ENCODE results near the gene PEX14. TPM values are rescaled to one million over a fixed set of nuclear protein-coding genes. Genes with fewer than 3 reads are reported as not detected.

PEX14 gene
- total RNA-seq, 1 donor from 2014 or later = 19.2 TPM

DNA sequence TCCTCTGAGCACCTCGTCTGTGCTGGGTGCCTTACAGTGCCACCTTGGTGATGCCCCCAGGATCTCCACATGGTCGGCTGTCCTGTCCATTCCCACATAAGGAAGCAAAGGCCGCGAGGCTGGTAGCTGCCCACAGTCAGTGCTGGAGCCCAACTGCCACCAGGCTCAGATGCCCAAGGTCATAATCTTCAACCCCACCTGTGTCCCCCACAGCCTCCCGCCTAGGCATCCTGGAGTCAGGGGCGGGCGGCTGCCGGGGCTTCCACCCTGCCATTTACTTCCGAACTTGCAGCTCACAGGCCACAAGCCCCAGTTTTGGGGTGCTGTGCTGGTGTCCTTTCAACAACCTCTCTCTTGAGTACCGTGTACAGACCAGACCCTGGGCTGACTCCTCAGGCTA, 195.4 kb downstream of the PEX14 start:
- no peak for DNase-seq (ENCODE audit: low read depth)
- H3K4me3 ChIP-seq (ENCODE audit: low read depth, low read length) = no peak overlapping the region
- TF ChIP-seq, protein P1, sequence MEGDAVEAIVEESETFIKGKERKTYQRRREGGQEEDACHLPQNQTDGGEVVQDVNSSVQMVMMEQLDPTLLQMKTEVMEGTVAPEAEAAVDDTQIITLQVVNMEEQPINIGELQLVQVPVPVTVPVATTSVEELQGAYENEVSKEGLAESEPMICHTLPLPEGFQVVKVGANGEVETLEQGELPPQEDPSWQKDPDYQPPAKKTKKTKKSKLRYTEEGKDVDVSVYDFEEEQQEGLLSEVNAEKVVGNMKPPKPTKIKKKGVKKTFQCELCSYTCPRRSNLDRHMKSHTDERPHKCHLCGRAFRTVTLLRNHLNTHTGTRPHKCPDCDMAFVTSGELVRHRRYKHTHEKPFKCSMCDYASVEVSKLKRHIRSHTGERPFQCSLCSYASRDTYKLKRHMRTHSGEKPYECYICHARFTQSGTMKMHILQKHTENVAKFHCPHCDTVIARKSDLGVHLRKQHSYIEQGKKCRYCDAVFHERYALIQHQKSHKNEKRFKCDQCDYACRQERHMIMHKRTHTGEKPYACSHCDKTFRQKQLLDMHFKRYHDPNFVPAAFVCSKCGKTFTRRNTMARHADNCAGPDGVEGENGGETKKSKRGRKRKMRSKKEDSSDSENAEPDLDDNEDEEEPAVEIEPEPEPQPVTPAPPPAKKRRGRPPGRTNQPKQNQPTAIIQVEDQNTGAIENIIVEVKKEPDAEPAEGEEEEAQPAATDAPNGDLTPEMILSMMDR (conservative IDR thresholded peaks at IDR 0.05; ENCODE audit: low read depth, low read length) = no peak

DNA sequence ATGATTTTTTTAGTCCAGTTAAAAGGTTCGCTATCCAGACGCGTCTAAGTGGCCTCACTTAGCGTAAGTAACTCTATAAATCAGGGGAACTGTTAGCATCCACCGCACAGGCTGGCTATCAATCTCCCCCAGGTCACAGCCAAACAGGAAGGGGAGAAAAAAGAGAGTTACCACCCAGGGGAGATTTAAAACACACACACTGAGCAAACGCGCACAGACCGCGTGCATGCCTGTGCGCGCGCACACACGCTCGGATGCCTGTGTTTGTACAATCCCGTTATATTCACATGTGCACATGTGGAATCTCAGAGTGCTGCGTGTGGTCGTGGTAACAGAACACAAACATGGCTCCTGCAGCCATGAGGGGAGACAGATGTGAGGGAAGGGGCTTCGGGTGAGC, 196.3 kb downstream of the PEX14 start:
- TF ChIP-seq, protein P1 (conservative IDR thresholded peaks at IDR 0.05; ENCODE audit: low read depth, low read length) = no peak
- no peak overlapping the region for H3K4me3 ChIP-seq (ENCODE audit: low read depth, low read length)
- DNase-seq (ENCODE audit: low read depth) = no peak

DNA sequence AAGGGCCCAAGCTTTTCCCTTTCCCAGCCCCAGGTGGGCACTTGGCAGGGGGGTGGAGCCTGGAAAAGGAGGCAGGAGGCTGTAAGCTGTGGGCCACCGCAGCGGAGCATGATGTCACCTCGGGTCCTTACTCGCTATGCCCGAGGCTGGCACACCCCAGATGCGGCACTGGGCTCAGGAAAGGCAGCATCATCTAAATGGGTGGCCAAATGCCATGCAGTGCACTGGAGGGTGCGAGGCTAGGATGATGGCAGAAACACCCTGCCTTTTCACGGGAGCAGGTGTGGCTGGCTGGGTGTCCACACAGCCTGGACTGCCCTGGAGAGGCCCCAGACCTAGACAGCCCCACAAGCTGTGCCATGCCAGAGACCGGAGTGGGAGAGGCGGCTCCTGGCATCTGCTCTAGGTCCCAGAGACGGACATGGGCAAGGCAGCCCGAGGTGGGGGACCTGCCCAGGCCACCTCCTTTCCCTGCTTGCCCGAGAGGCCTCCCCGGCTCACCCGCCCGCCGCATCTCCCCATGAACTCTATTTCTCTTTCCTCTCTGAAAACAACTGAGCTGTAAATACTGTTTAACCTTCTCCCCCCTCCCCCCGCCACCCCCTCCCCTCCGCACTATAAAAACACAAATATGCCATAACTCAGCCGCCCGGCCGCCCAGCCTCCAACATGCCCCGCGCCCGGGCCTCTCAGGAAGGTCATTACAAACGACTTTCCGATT, 197.0 kb downstream of the PEX14 start:
- TF ChIP-seq, protein P1 (conservative IDR thresholded peaks at IDR 0.05; ENCODE audit: low read depth, low read length) = no peak
- no peak overlapping the region for H3K4me3 ChIP-seq (ENCODE audit: low read depth, low read length)
- DNase-seq (ENCODE audit: low read depth) = no peak

DNA sequence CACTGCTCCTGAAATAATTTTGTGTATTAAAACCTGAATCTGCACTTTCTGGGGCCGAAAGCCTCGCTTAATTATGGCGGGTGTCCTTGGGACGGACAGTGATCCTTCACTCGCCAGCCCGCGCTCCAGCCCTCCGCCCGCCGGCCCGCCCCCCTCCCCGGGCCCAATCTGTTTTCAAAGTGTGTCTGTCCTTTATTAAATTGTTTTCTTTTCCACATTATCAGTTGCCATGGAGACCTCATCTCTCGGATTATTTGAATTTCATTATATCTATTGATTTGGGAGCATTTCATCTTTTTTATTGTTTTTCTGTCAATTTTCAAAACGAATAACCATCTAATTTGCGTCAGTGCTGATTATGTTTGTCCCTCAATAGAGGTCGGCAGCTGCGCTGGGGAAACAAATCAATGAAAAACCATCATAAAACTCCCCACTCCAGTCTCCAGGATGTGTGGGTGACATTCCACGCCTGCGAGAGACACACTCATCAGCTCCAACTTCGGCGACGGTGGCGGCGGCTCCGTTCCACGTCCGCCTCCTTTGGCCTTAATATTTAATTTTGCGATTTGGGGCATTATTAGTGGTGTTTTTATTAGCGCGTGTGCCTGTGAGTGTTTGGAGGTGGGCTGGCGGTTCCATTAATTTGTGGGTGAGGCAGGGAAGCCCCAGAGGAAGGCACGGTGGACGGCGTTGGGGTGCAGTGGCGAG, 197.7 kb downstream of the PEX14 start:
- TF ChIP-seq, protein P1 (conservative IDR thresholded peaks at IDR 0.05; ENCODE audit: low read depth, low read length) = no peak
- no peak overlapping the region for H3K4me3 ChIP-seq (ENCODE audit: low read depth, low read length)
- no peak for DNase-seq (ENCODE audit: low read depth)

DNA sequence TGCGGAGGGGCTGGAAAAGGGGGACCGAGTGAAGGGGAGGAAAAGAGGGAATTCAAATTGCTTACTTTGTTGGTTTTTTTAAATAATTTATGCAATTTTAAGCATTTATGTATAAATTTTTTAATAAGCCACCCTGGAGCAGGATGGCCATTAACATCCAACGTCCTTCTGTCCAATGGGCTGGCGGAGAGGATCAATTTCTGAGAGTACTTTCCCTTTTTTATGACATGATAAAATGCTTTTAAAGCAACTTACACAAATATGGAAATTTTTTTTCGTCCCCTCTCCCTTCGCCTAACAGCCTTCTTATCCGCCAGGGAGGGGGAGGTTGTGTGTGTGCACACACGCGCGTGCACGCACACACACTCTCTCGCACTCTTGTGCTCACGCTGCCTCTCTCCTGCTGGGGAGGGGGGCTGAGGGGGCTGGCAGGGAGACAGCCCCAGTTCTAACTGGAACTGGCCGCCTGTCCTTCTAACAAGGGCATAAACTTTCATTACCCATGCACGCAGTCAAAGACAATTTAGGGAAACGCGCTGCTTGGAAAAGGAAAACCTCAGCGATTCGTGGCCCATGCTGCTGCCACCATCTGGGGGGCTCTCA, 198.5 kb downstream of the PEX14 start:
- TF ChIP-seq, protein P1 (conservative IDR thresholded peaks at IDR 0.05; ENCODE audit: low read depth, low read length) = no peak
- no peak for DNase-seq (ENCODE audit: low read depth)

DNA sequence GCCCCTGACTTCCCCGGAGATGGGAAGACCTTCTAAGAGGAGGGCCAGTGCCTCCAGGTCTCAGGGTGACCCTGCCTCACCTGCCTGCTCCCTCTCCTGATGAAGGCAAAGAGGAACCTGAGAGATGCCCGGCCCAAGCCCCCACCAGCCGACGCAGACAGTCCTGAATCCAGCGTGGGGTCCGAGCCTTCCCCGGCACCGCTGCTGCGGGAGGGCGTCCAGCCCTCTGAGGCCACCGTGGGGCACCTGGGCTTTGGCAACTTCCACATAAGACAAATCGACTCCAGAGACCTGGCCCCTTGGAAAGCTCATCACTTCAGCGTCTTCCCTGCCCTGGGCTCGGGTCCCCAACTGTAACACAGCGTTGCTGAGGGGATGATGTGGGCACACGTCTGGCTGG, 199.5 kb downstream of the PEX14 start:
- no peak for DNase-seq (ENCODE audit: low read depth)
- TF ChIP-seq, protein P1 (conservative IDR thresholded peaks at IDR 0.05; ENCODE audit: low read depth, low read length) = no peak
- no peak overlapping the region for H3K4me3 ChIP-seq (ENCODE audit: low read depth, low read length)

More for the DNA sequence above, 198.5 kb downstream of the PEX14 start:
- no peak overlapping the region for H3K4me3 ChIP-seq (ENCODE audit: low read depth, low read length)

Measured in epithelial cell of proximal tubule (primary cell).